HFFc6 (cell line): ENCODE results near the gene PLEKHA3. TPM values are rescaled to one million over a fixed set of nuclear protein-coding genes. Genes with fewer than 3 reads are reported as not detected.

Experiments used
- DNase-seq: peaks from one replicate; pipeline ENCODE4 v3.0.0-alpha.2; 2018
- H3K27ac Mint-ChIP-seq: 2 replicates; pipeline ENCODE4 v1.8.0; 2020; ENCODE audit warnings: mild to moderate bottlenecking, mixed read lengths
- H3K27me3 Mint-ChIP-seq: 2 replicates; pipeline ENCODE4 v1.8.0; 2021; ENCODE audit warnings: mild to moderate bottlenecking, moderate library complexity, mixed read lengths; ENCODE audit not compliant: insufficient read depth
- H3K36me3 Mint-ChIP-seq: 2 replicates; pipeline ENCODE4 v1.8.0; 2021; ENCODE audit warnings: low read depth, mixed read lengths
- H3K4me1 Mint-ChIP-seq: 2 replicates; pipeline ENCODE4 v1.8.0; 2020; ENCODE audit warnings: low read depth, mixed read lengths
- H3K4me3 Mint-ChIP-seq: 2 replicates; pipeline ENCODE4 v1.8.0; 2020; ENCODE audit warnings: mild to moderate bottlenecking, moderate library complexity, mixed read lengths
- H3K9me3 Mint-ChIP-seq: 2 replicates; pipeline ENCODE4 v1.8.0; 2020; ENCODE audit warnings: mild to moderate bottlenecking, mixed read lengths
- CTCF ChIP-seq: fragments of 200-600 bp; sonication (generic); IDR thresholded peaks from 2 replicates; pipeline ENCODE4 v1.5.0; 2021; ENCODE audit warnings: antibody characterized with exemption, mild to moderate bottlenecking
- total RNA-seq, 6 experiments: library from RNA; stranded (reverse); fragmentation: NEBNext Ultra II Directional; extraction: Animal tissue kit (Norgen Biotek cat#: 25700); gene quantifications; 2 replicates in 1 of 6; 3 replicates in 5 of 6; pipeline ENCODE4 v1.2.3, GENCODE V29; 2021

PLEKHA3 gene
- total RNA-seq, 6 experiments from 2014 or later = 31.4 to 36.6 (median 33.3) TPM

GRCh38 chr2:178476477-178476876, 3.8 kb upstream of the PLEKHA3 start:
- H3K27ac Mint-ChIP-seq = no peak overlapping the region
- TF ChIP-seq CTCF = no peak

GRCh38 chr2:178477443-178478129, 2.7 kb upstream of the PLEKHA3 start:
- peak overlapping the region; percentile 99 for H3K27ac Mint-ChIP-seq
- TF ChIP-seq CTCF = no peak
- peaks cover 1% of the 10 kb centered on the region; the same call in 1 of the 2 replicates for H3K27me3 Mint-ChIP-seq
- DNase-seq = no peak
- H3K36me3 Mint-ChIP-seq = peaks cover 10% of the 10 kb centered on the region
- H3K4me1 Mint-ChIP-seq = peaks cover 59% of the 10 kb centered on the region
- H3K4me3 Mint-ChIP-seq = peak overlapping the region; percentile 96
- no peaks in the 10 kb centered on the region for H3K9me3 Mint-ChIP-seq

More at GRCh38 chr2:178476477-178476876, 3.8 kb upstream of the PLEKHA3 start:
- Mint-ChIP-seq H3K4me3 (peak overlapping the region; percentile 96; the same call in 1 of the 2 replicates), H3K9me3 (no peaks in the 10 kb centered on the region), H3K36me3 (peaks cover 10% of the 10 kb centered on the region), H3K27me3 (peaks cover 1% of the 10 kb centered on the region; the same call in 1 of the 2 replicates), H3K4me1 (peaks cover 47% of the 10 kb centered on the region)
- no peak for DNase-seq

- Mint-ChIP-seq H3K36me3 (peaks cover 10% of the 10 kb centered on the region), H3K4me1 (peaks cover 63% of the 10 kb centered on the region), H3K27me3 (peaks cover 1% of the 10 kb centered on the region; the same call in 1 of the 2 replicates), H3K27ac (peak overlapping the region; percentile 99), H3K4me3 (peak overlapping the region; percentile 96), H3K9me3 (no peaks in the 10 kb centered on the region)
- no peak for TF ChIP-seq CTCF
- no peak for DNase-seq
These were observed 2.2 kb upstream of the PLEKHA3 start for GRCh38 chr2:178478130-178478438.

- peak; percentile 69 for DNase-seq
- H3K36me3 Mint-ChIP-seq = peaks cover 10% of the 10 kb centered on the region
- peak within 1 kb of the TSS; percentile 96 for H3K4me3 Mint-ChIP-seq
- peak within 1 kb of the TSS; percentile 99 for H3K27ac Mint-ChIP-seq
- H3K9me3 Mint-ChIP-seq = no peaks in the 10 kb centered on the region
- peaks cover 60% of the 10 kb centered on the region for H3K4me1 Mint-ChIP-seq
- TF ChIP-seq CTCF = peak; percentile 80
- peaks cover 1% of the 10 kb centered on the region; the same call in 1 of the 2 replicates for H3K27me3 Mint-ChIP-seq
These were observed 1.6 kb upstream of the PLEKHA3 start, which contains the start of gene FKBP7 for GRCh38 chr2:178478439-178479274. TSS of gene FKBP7 (minus strand) at chr2:178478600. CDS start at chr2:178478499, 101 bp downstream.

GRCh38 chr2:178479275-178479616, 1.0 kb upstream of the PLEKHA3 start:
- Mint-ChIP-seq H3K4me1 (peaks cover 60% of the 10 kb centered on the region), H3K9me3 (no peaks in the 10 kb centered on the region), H3K36me3 (peaks cover 10% of the 10 kb centered on the region), H3K4me3 (peak overlapping the region; percentile 96), H3K27me3 (peaks cover 1% of the 10 kb centered on the region; the same call in 1 of the 2 replicates), H3K27ac (peak overlapping the region; percentile 99)
- peak; percentile 13 for TF ChIP-seq CTCF
- no peak for DNase-seq
